ENCODE results near the gene IL3. TPM values are rescaled to one million over a fixed set of nuclear protein-coding genes. Genes with fewer than 3 reads are reported as not detected.

IL3 gene
- total RNA-seq, 6 experiments from 2014 or later, result not detected

Other genes with a start within 250 kb of the IL3 start
- gene MEIKIN, start 115.0 kb upstream of the IL3 start, total RNA-seq (2021; fragmentation: NEBNext Ultra II Directional; extraction: Animal tissue kit (Norgen Biotek cat#: 25700)), result not detected
- not detected for gene ACSL6, start 49.0 kb upstream of the IL3 start, total RNA-seq (2021; fragmentation: NEBNext Ultra II Directional; extraction: Animal tissue kit (Norgen Biotek cat#: 25700))
- gene CSF2, start 13.1 kb downstream of the IL3 start, total RNA-seq (2021; fragmentation: NEBNext Ultra II Directional; extraction: Animal tissue kit (Norgen Biotek cat#: 25700)), result under 1 TPM in 1 of 6 experiments, not detected in 5; 0.21 TPM
- 100 to 1,000 TPM; 136 to 198 (median 142) TPM for gene P4HA2, start 167.2 kb downstream of the IL3 start, total RNA-seq (2021; fragmentation: NEBNext Ultra II Directional; extraction: Animal tissue kit (Norgen Biotek cat#: 25700))
- gene PDLIM4, start 197.0 kb downstream of the IL3 start, total RNA-seq (2021; fragmentation: NEBNext Ultra II Directional; extraction: Animal tissue kit (Norgen Biotek cat#: 25700)), result 10 to 100 TPM in 4 of 6 experiments, 1 to 10 TPM in 2; 2.5 to 26.4 (median 23.7) TPM
- gene SLC22A4, start 233.7 kb downstream of the IL3 start, total RNA-seq (2021; fragmentation: NEBNext Ultra II Directional; extraction: Animal tissue kit (Norgen Biotek cat#: 25700)), result 10 to 100 TPM; 10.8 to 12.6 (median 11.4) TPM

All from HFFc6 (cell line).